Posterior cingulate gyrus (tissue), 11 donors: Measurements from ENCODE around the gene RALGAPA1.
A peak's percentile ranks its signal among the peaks of the same experiment; 100 is the strongest.

Experiments
- DNase-seq, 10 donors: peaks; one replicate each; pipeline versions ENCODE4 v3.0.0 to v3.0.0-alpha.2; 2020 to 2021; ENCODE audit warnings: mixed read lengths in 3 of 10
- intact Hi-C: fragments of 100-400 bp; cut with DNase I; formaldehyde crosslinking; loops from one replicate; pipeline ENCODE4 v1.15.1; 2023

Gene RALGAPA1

GRCh38 chr14:35558680-35559079 is 250.4 kb downstream of the RALGAPA1 start:
- intact Hi-C loops, result no loop called here
- peak in 4 of 10 donors; percentile 8 to 42 (median 22) for DNase-seq

GRCh38 chr14:35557221-35557747 is 251.8 kb downstream of the RALGAPA1 start:
- no peak for DNase-seq
- intact Hi-C loops, result no loop called here

GRCh38 chr14:35556548-35556947 is 252.5 kb downstream of the RALGAPA1 start:
- intact Hi-C loops, result no loop called here
- DNase-seq, result no peak

GRCh38 chr14:35553808-35554207 is 255.3 kb downstream of the RALGAPA1 start:
- no peak for DNase-seq
- intact Hi-C loops, result no loop called here

- intact Hi-C loops, result no loop called here
- DNase-seq, result no peak
Observed at GRCh38 chr14:35551081-35551480, 258.0 kb downstream of the RALGAPA1 start.

- intact Hi-C loops, result no loop called here
- DNase-seq, result no peak
Observed at GRCh38 chr14:35549551-35549950, 259.5 kb downstream of the RALGAPA1 start.

GRCh38 chr14:35543006-35543405 is 266.1 kb downstream of the RALGAPA1 start:
- intact Hi-C loops, result no loop called here
- no peak for DNase-seq

- DNase-seq, result no peak
- intact Hi-C loops, result no loop called here
Observed at GRCh38 chr14:35539969-35540368, 269.1 kb downstream of the RALGAPA1 start.

GRCh38 chr14:35535483-35536112 is 273.5 kb downstream of the RALGAPA1 start:
- DNase-seq, result peak in 6 of 10 donors; percentile 6 to 88 (median 24)
- intact Hi-C loops, result no loop called here

GRCh38 chr14:35534873-35535482 is 274.1 kb downstream of the RALGAPA1 start:
- intact Hi-C loops, result no loop called here
- peak in 9 of 10 donors; percentile 33 to 93 (median 59) for DNase-seq

GRCh38 chr14:35534208-35534872 is 274.8 kb downstream of the RALGAPA1 start:
- intact Hi-C loops, result no loop called here
- DNase-seq, result peak in 2 of 10 donors; percentile 77 to 83

- peak; percentile 29 to 95 (median 78) for DNase-seq
Observed at GRCh38 chr14:35533357-35534207, 275.5 kb downstream of the RALGAPA1 start, which contains the start of gene INSM2. TSS of gene INSM2 (plus strand) at chr14:35534164. CDS start at chr14:35534253, 89 bp downstream.

GRCh38 chr14:35532783-35533356 is 276.2 kb downstream of the RALGAPA1 start:
- no peak for DNase-seq
- intact Hi-C loops, result no loop called here

More at GRCh38 chr14:35533357-35534207, 275.5 kb downstream of the RALGAPA1 start, which contains the start of gene INSM2:
- intact Hi-C loops, result no loop called here

- DNase-seq, result no peak
- intact Hi-C loops, result no loop called here
Observed at GRCh38 chr14:35531960-35532747, 276.9 kb downstream of the RALGAPA1 start.

- DNase-seq, result no peak
- intact Hi-C loops, result loop anchor here (10.0 kb wide), 1 partner anchor 82 kb away; no protein-coding TSS in a partner anchor
Observed at GRCh38 chr14:35526962-35527361, 282.1 kb downstream of the RALGAPA1 start.

- intact Hi-C loops, result loop anchor here (10.0 kb wide), 1 partner anchor 81 kb away; no protein-coding TSS in a partner anchor
- DNase-seq, result no peak
Observed at GRCh38 chr14:35525695-35526094, 283.4 kb downstream of the RALGAPA1 start.

- DNase-seq, result no peak
- intact Hi-C loops, result loop anchor here (10.0 kb wide), 1 partner anchor 75 kb away; no protein-coding TSS in a partner anchor
Observed at GRCh38 chr14:35519986-35520385, 289.1 kb downstream of the RALGAPA1 start.

- no peak for DNase-seq
- intact Hi-C loops, result no loop called here
Observed at GRCh38 chr14:35515916-35516315, 293.2 kb downstream of the RALGAPA1 start.

GRCh38 chr14:35512765-35513164 is 296.3 kb downstream of the RALGAPA1 start:
- DNase-seq, result no peak
- intact Hi-C loops, result no loop called here
